GM21723 (cell line): ENCODE data around the gene TPBGL.
A peak's percentile ranks its signal among the peaks of the same experiment; 100 is the strongest.

Experiments used
- ATAC-seq: cut with Tn5 transposase; IDR thresholded peaks from one replicate; pipeline ENCODE4 v1.9.1; 2021; ENCODE audit warnings: mild to moderate bottlenecking, moderate library complexity; ENCODE audit not compliant: unreplicated experiment

TPBGL gene

GRCh38 chr11:75208446-75208845 lies 32.1 kb upstream of the TPBGL start:
- ATAC-seq = no peak

DNA sequence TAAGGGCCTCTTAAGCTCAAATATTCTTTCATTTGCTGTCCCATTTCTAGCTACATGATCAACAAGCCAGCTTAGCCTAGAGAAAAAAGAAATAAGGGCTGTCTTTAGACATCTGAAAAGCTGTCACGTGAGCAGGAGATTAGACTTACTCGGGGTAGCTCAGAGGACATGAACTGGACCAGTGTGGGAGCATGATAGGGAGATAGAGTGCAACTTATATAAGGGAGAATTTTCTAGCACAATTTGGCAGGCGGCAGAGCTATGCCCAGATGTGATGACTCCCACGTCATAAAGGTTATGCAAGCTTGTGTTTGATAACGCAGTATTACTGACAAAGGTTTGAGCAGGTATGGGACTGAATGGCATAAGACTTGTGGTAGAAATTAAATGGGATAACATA lies 28.2 kb upstream of the TPBGL start:
- no peak for ATAC-seq

- ATAC-seq = no peak
Measured at GRCh38 chr11:75214411-75214821, 26.2 kb upstream of the TPBGL start.

DNA sequence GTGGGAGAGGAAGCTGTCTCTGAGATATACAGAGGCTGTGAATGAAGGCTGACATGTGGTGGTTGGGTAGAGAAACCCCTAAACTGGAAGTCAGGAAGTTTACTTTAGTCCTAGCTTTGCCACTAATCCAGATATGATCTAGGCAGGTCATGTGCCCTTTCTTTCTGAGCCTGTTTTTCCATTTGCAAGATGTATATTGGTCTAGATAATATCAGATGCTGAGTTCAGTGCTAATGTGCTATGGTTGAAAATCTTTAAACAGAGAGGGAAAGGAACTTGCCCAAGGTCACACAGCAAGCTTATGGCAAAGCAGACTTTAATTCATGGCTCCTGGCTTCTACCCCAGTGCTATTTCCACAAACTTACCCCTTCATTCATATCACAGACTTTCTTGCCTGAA lies 25.7 kb upstream of the TPBGL start:
- no peak for ATAC-seq

DNA sequence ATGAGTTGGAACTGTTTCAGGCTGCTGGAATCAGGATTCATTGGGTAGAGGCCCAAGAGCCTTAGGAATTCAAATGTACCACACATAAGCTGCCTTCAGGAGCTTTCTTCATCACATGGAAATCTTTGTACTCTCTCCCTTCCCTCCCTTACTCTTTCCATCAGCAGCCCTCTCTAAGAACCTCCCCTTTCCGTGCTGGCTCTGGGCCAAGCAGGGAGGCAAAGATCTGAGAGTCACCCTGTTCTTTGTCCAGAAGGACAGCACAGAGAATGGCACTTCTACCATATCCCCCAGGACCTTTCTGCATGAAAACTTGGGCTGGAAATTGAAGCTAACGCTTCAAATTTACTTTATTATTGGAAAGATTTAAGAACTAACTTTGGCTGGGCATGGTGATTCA lies 20.7 kb upstream of the TPBGL start:
- no peak for ATAC-seq

DNA sequence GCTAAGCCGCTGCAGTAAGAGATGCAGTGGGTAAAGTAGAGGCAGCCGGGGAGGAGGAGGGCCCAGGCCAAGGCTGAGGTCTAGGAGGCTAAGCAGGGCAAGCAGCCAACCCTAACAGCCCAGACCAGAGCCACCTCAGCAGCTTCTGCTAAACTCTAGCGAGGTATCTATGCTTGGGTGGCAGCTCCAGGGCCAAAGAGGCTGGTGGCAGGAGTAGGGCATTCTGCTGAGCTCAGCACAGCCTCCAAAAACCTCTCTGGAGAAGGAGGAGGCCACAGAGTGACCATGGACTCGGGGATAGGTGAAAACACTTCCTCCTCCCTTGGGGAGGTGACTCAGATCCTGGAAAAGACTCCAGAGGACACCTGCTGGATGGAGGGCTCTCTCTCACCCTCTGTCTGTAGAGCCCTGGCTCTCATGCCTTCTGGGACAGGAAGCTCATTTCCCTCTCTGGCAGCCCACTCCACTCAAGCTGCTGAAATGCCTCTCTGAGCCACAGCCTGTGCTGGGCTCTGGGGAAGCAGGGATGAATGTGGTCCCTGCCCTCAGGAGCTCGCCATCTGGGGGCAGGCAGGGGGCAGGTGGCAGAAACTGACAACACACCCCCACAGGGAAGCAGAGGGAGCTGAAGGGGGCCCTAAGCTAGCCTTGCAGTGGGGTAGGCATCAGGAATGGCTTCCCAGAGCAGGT lies 16.5 kb upstream of the TPBGL start:
- ATAC-seq = no peak

GRCh38 chr11:75225794-75226193 lies 14.8 kb upstream of the TPBGL start:
- no peak for ATAC-seq

- no peak for ATAC-seq
Measured at GRCh38 chr11:75229466-75229865, 11.1 kb upstream of the TPBGL start.

- no peak for ATAC-seq
Measured at GRCh38 chr11:75230621-75231020, 10.0 kb upstream of the TPBGL start.

- ATAC-seq = no peak
Measured at GRCh38 chr11:75233754-75234172, 6.8 kb upstream of the TPBGL start.

DNA sequence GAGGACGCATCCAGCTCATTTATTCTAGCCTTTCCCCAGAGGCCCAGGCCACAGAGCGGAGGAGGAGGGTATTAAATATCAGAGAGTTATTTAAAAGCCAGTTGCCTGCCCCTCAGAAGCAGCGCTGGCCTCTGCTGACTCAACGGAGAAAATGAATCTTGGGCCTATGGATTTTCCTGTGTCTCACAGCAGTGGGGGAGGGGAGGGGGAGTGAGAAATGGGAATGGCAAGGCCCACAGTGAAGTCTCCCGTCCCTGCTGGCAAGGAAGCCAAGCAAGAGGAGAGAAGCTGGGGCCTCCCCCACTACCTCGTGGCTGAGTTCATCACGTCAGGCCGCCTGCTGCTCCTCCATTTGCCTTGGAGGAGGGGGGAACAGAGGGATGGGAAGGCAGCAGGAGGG lies 4.5 kb upstream of the TPBGL start:
- no peak for ATAC-seq

DNA sequence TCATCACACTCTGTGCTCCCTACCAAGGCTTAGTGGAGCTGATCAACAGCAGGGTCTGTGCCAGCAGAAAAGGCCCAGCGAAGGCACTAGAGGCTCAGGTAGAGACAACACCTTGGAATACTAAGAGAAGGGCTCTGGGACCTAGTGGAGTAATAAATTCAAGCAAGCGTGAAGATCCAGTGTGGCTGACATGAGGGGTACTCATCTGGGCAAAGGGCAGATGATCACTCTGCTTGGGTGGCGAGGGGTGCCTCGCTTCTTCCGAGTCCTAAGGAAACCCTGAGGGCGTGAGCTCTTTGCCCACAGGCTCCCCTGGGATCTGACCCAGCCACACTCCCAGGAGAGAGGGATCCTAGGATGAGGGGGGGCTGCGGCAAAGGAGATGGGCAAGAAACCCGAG lies 3.5 kb upstream of the TPBGL start:
- no peak for ATAC-seq

DNA sequence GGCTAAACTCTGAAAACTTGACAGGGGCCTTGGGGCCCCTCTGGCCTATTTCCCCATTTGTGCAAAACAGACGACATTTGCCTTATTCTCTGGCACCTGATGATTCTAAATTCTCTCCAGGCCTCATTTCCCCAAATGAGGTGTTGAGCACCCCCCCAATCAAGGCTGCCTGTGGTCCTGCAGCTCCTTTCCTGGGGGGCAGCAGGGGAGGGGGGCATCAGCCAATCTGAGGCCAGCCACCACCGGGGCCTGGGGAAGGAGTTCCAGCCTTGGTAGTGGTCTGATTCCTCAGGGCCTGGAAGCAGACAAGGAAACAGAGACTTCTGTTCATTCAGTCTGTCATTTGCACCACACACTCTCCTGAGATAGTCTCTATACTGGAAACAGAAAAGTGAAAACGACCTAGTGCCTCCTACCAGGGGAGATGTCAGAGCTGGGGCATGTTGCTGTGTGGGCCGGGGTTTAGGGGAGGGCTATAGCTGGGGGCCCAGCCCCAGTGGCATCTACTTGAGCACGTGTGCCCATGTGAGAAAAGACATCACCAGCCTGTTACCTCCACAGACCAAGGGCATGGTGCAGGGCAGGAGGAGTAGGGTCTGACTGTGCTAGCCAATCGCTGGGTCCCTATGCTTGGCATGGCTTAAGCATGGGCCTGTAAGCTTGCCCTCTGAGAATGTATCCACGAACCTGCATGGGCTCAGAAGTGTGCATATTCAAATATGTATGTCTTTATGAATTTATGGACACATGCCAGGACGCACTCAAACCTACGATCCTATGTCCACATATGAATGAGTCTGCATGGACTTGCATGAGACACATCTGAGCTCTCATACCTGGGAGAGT lies 1.8 kb upstream of the TPBGL start:
- ATAC-seq = no peak

- no peak for ATAC-seq
Measured at GRCh38 chr11:75239531-75240290, 863 bp upstream of the TPBGL start.

DNA sequence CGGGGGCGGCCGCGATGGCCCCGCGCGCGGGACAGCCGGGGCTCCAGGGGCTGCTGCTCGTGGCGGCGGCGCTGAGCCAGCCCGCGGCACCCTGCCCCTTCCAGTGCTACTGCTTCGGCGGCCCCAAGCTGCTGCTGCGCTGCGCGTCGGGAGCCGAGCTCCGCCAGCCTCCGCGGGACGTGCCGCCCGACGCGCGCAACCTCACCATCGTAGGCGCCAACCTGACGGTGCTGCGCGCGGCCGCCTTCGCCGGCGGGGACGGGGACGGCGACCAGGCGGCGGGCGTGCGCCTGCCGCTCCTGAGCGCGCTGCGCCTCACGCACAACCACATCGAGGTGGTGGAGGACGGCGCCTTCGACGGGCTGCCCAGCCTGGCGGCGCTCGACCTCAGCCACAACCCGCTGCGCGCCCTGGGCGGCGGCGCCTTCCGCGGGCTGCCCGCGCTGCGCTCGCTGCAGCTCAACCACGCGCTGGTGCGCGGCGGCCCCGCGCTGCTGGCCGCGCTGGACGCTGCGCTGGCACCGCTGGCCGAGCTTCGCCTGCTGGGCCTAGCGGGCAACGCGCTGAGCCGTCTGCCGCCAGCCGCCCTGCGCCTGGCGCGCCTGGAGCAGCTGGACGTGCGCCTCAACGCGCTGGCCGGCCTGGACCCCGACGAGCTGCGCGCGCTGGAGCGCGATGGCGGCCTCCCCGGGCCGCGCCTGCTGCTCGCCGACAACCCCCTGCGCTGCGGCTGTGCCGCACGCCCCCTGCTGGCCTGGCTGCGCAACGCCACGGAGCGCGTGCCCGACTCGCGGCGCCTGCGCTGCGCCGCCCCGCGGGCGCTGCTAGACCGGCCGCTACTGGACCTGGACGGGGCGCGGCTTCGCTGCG lies 697 bp downstream of the TPBGL start:
- peak; percentile 89 for ATAC-seq

GRCh38 chr11:75241906-75242644 lies 1.5 kb downstream of the TPBGL start:
- ATAC-seq = peak; percentile 10

DNA sequence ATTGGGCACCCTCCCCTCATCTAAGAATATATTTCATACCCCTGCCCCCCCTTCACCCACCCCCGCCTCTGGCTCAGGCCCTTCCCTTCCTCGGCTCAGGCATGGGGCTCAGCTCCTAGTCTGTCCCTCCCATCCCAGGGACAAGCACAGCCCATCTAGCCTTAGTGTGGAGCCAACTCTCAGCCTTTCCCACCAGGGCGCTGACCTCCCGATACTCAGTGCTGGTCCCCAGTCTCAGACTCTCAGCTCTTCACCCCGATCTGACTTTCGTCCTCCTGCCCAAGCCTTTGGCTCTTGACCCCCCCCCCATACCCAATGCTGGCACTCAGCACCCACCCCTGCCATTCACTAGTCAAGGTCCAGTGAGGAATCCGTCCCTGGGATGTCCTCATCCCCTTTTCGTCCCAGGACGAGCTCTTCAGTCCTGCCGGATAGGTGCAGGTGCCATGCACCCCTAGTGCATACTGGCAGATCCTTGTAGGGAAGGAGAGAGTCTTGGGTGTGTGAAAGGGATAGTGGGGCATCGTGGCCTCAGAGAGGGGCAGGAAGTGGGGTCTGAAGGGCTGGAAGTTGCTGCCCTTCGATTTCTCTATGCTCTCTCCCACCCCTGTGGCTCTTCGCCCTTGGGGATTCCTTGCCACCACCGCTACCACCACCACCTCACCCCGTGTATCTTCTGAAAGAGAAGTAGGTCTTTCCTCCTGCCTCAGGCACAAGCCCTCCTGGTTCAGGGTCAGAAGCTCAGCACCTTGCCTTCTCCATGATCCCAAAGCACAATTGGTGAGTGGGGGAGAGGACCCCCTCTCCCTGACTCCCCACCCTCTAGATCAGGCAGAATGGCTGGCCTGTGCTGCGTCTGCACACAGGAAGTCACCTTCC lies 2.4 kb downstream of the TPBGL start:
- ATAC-seq = no peak

DNA sequence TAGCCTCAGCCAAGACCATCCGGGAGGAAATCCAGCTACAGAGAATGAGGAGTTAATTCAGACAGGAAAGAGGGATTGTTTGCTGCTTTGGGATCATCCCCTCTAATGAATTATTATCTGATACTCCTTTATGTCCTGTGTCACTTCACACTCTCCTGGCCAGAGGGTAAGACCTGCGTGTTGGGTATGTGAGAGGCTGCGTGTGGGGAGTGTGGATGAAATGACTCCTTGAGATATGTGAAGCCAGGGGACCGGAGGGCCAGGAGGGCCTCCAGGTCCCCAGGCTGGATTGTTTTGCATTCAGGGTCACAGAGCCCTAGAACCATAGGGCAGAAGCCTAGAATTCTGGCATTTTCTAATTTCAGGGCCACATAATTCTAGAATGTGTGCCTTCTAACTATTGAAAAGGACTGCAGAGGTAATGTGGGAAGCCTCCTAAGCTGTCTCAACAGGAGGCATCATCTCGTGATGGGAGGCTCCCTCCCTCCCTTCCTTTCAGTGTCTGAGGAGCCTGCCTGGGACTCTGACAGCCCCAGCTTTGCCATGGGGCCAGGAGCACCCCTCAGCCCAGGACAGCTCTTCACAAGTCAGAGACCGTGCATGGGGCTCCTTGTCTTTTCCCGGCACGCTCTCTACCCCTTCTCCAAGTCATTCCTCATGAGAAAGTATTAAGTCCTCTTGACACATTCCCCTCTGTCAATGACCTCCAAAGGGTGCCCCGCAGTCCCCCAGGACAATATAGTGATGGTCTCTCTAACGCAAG lies 3.7 kb downstream of the TPBGL start:
- ATAC-seq = no peak
